Gastrocnemius medialis (tissue), 4 donors: ENCODE data around the gene TCF12. TPM values are rescaled to one million over a fixed set of nuclear protein-coding genes. Genes with fewer than 3 reads are reported as not detected.

Experiments
- ATAC-seq, 2 donors: fragments of 150-250 bp; one replicate each; pipeline ENCODE4 v1.9.1; 2016
- DNase-seq, 2 donors: peaks; one replicate each; pipeline ENCODE4 v3.0.0-alpha.2; 2019
- H3K27ac ChIP-seq, 4 donors: fragments of 200-600 bp; sonication (generic); 1 replicate in 1 of 4; 2 replicates in 3 of 4; pipeline ENCODE4 v1.5.1; 2016 to 2018; ENCODE audit warnings: mild to moderate bottlenecking in 2 of 4, moderate library complexity in 1 of 4
- H3K27me3 ChIP-seq, 3 donors: fragments of 200-600 bp; sonication (generic) in 2 of 3; 1 replicate in 1 of 3; 2 replicates in 2 of 3; pipeline versions ENCODE4 v1.5.1 to v1.6.0; 2016 to 2019; ENCODE audit warnings: mild to moderate bottlenecking in 1 of 3, moderate library complexity in 1 of 3
- H3K36me3 ChIP-seq, 2 donors: fragments of 200-600 bp; sonication (generic) in 1 of 2; one replicate each; pipeline ENCODE4 v1.5.1; 2017 to 2018
- H3K4me1 ChIP-seq, 2 donors: fragments of 200-600 bp; sonication (generic) in 1 of 2; one replicate each; pipeline ENCODE4 v1.5.1; 2016 to 2017; ENCODE audit warnings: mild to moderate bottlenecking in 2 of 2
- H3K4me3 ChIP-seq, 4 donors: fragments of 200-600 bp; sonication (generic) in 3 of 4; 1 replicate in 1 of 4; 2 replicates in 3 of 4; pipeline ENCODE4 v1.5.1; 2016 to 2019; ENCODE audit warnings: mild to moderate bottlenecking in 2 of 4
- H3K9me3 ChIP-seq, 3 donors: fragments of 200-600 bp; sonication (generic) in 2 of 3; 1 replicate in 1 of 3; 2 replicates in 2 of 3; pipeline ENCODE4 v1.5.1; 2016 to 2019
- CTCF ChIP-seq, 5 experiments: fragments of 450-650 bp in 3 of 5; fragments of 200-600 bp in 2 of 5; sonication (generic) in 2 of 5; IDR thresholded peaks in 4 of 5; conservative IDR thresholded peaks in 1 of 5; 1 replicate in 4 of 5; 2 replicates in 1 of 5; pipeline ENCODE4 v1.5.1; 2016 to 2019; ENCODE audit warnings: antibody characterized with exemption in 5 of 5, mild to moderate bottlenecking in 3 of 5, moderate library complexity in 3 of 5
- POLR2A ChIP-seq, 2 donors: fragments of 450-650 bp; IDR thresholded peaks; one replicate each; pipeline ENCODE4 v1.6.1; 2017; ENCODE audit warnings: antibody characterized with exemption in 2 of 2, mild to moderate bottlenecking in 2 of 2, moderate library complexity in 2 of 2
- in situ Hi-C, 4 donors: fragments of 200-750 bp; cut with MboI; loops; one replicate each; pipeline versions ENCODE4 v1.15.0 to v1.8.0; 2017; ENCODE audit warnings: low sequenced_read_pairs in 4 of 4
- intact Hi-C: fragments of 100-400 bp; cut with DNase I; formaldehyde crosslinking; loops from one replicate; pipeline ENCODE4 v1.15.1; 2023; ENCODE audit warnings: low total_unique reads
- total RNA-seq, 4 donors: library from RNA; depleted of rRNA; stranded (reverse); fragments of >200 nt; gene quantifications; one replicate each; pipeline versions ENCODE4 v1.1.0 to v1.2.3, GENCODE V29; 2016

Gene TCF12
- total RNA-seq, 4 donors from 2014 or later = 34.9 to 63.0 (median 51.4) TPM

GRCh38 chr15:57324590-57324890, 406.1 kb downstream of the TCF12 start:
- ATAC-seq = no peak
- Histone ChIP-seq H3K4me1 (no peaks in the 10 kb centered on the region), H3K9me3 (no peaks in the 10 kb centered on the region), H3K27ac (no peak overlapping the region), H3K36me3 (no peaks in the 10 kb centered on the region), H3K27me3 (peaks cover 0 to 8% (median 6%) of the 10 kb centered on the region in 3 donors), H3K4me3 (no peak overlapping the region)
- in situ Hi-C loops (loop anchor here in 2 of 4 donors (25.0 kb wide), 2 partner anchors 412 to 837 kb away; partner anchors contain the start of gene TCF12 (in 1 of the 2)), intact Hi-C loops (no loop called here)
- no peak for DNase-seq
- TF ChIP-seq POLR2A (IDR thresholded peaks at IDR 0.05) (no peak), CTCF (IDR thresholded peaks at IDR 0.05 in 4 of 5, conservative IDR thresholded peaks at IDR 0.05 in 1 of 5) (no peak)

GRCh38 chr15:57324944-57325679, 406.7 kb downstream of the TCF12 start:
- ATAC-seq (no peak), DNase-seq (no peak)
- Histone ChIP-seq H3K4me3 (no peak overlapping the region), H3K27me3 (peaks cover 2 to 11% (median 6%) of the 10 kb centered on the region in 3 donors), H3K36me3 (no peaks in the 10 kb centered on the region), H3K4me1 (no peaks in the 10 kb centered on the region), H3K27ac (no peak overlapping the region), H3K9me3 (no peaks in the 10 kb centered on the region)
- intact Hi-C loops (no loop called here), in situ Hi-C loops (loop anchor here in 2 of 4 donors (25.0 kb wide), 2 partner anchors 413 to 838 kb away; partner anchors contain the start of gene TCF12 (in 1 of the 2))
- no peak for TF ChIP-seq POLR2A (IDR thresholded peaks at IDR 0.05)

- Histone ChIP-seq H3K4me3 (no peak overlapping the region), H3K27me3 (peaks cover 4 to 11% (median 6%) of the 10 kb centered on the region in 3 donors), H3K27ac (no peak overlapping the region), H3K9me3 (no peaks in the 10 kb centered on the region), H3K36me3 (no peaks in the 10 kb centered on the region), H3K4me1 (no peaks in the 10 kb centered on the region)
- intact Hi-C loops = no loop called here
- no peak for TF ChIP-seq CTCF (IDR thresholded peaks at IDR 0.05 in 4 of 5, conservative IDR thresholded peaks at IDR 0.05 in 1 of 5)
- no peak for TF ChIP-seq POLR2A (IDR thresholded peaks at IDR 0.05)
- DNase-seq = no peak
- in situ Hi-C loops = no loop called here
- no peak for ATAC-seq
Measured at GRCh38 chr15:57326196-57326595, 407.8 kb downstream of the TCF12 start.

GRCh38 chr15:57327985-57328471, 409.6 kb downstream of the TCF12 start:
- H3K9me3 ChIP-seq = no peaks in the 10 kb centered on the region
- H3K27ac ChIP-seq = peak overlapping the region; percentile 5 to 57 (median 44)
- no peaks in the 10 kb centered on the region for H3K4me1 ChIP-seq
- ATAC-seq = peak; percentile 81 to 82
- H3K27me3 ChIP-seq = peaks cover 4 to 16% (median 11%) of the 10 kb centered on the region in 3 donors
- no peaks in the 10 kb centered on the region for H3K36me3 ChIP-seq
- in situ Hi-C loops = no loop called here
- peak; percentile 39 to 54 for DNase-seq
- H3K4me3 ChIP-seq = peak overlapping the region in 1 of 4 donors; percentile 10
- TF ChIP-seq CTCF (IDR thresholded peaks at IDR 0.05 in 4 of 5, conservative IDR thresholded peaks at IDR 0.05 in 1 of 5) (no peak), POLR2A (IDR thresholded peaks at IDR 0.05) (no peak)
- intact Hi-C loops = no loop called here

GRCh38 chr15:57328479-57328878, 410.0 kb downstream of the TCF12 start:
- Histone ChIP-seq H3K27ac (peak overlapping the region in 1 of 4 donors; percentile 34), H3K4me1 (no peaks in the 10 kb centered on the region), H3K9me3 (no peaks in the 10 kb centered on the region), H3K4me3 (peak overlapping the region in 1 of 4 donors; percentile 10), H3K36me3 (no peaks in the 10 kb centered on the region), H3K27me3 (peaks cover 4 to 16% (median 11%) of the 10 kb centered on the region in 3 donors)
- ATAC-seq (no peak), DNase-seq (no peak)
- in situ Hi-C loops (no loop called here), intact Hi-C loops (no loop called here)
- TF ChIP-seq CTCF (IDR thresholded peaks at IDR 0.05 in 4 of 5, conservative IDR thresholded peaks at IDR 0.05 in 1 of 5) = no peak
- TF ChIP-seq POLR2A (IDR thresholded peaks at IDR 0.05) = no peak
